Prostate gland (tissue), 2 donors: ENCODE measurements around the gene CACYBP. TPM values are rescaled to one million over a fixed set of nuclear protein-coding genes. Genes with fewer than 3 reads are reported as not detected.

Source experiments
- DNase-seq: peaks from one replicate; pipeline ENCODE4 v3.0.0-alpha.2; 2019; ENCODE audit warnings: low spot score
- H3K27ac ChIP-seq, 2 donors: fragments of 200-600 bp; sonication (generic); 2 replicates each; pipeline ENCODE4 v1.5.1; 2017 to 2019
- H3K27me3 ChIP-seq: fragments of 200-600 bp; sonication (generic); replicated peaks from 2 replicates; pipeline ENCODE4 v1.5.1; 2019; ENCODE audit not compliant: insufficient read depth
- H3K36me3 ChIP-seq, 2 donors: fragments of 200-600 bp; sonication (generic); 1 replicate in 1 of 2; 2 replicates in 1 of 2; pipeline versions ENCODE4 v1.5.1 to v1.8.1; 2017 to 2019
- H3K4me1 ChIP-seq: fragments of 200-600 bp; sonication (generic); replicated peaks from 2 replicates; pipeline ENCODE4 v1.5.1; 2019
- H3K4me3 ChIP-seq, 2 donors: fragments of 200-600 bp; sonication (generic); 2 replicates each; pipeline ENCODE4 v1.5.1; 2017 to 2019
- H3K9me3 ChIP-seq: fragments of 200-600 bp; sonication (generic); 2 replicates; pipeline ENCODE4 v1.5.1; 2017
- CTCF ChIP-seq, 4 experiments: fragments of 200-600 bp in 2 of 4; fragments of 450-650 bp in 2 of 4; sonication (generic) in 2 of 4; IDR thresholded peaks; 1 replicate in 3 of 4; 2 replicates in 1 of 4; pipeline ENCODE4 v1.5.1; 2016 to 2019; ENCODE audit warnings: antibody characterized with exemption in 4 of 4, mild to moderate bottlenecking in 2 of 4, moderate library complexity in 2 of 4
- POLR2A ChIP-seq: fragments of 450-650 bp; IDR thresholded peaks from one replicate; pipeline ENCODE4 v1.6.1; 2016; ENCODE audit warnings: antibody characterized with exemption, mild to moderate bottlenecking
- POLR2AphosphoS5 ChIP-seq: sonication (generic); formaldehyde crosslinking; IDR thresholded peaks from one replicate; pipeline ENCODE4 v1.6.1; 2017; ENCODE audit warnings: antibody characterized with exemption
- WGBS: methylation state at CpG from one replicate; pipeline ENCODE4 v1.1.5; 2018; 5-methylcytosine and 5-hydroxymethylcytosine counted together
- intact Hi-C: fragments of 100-400 bp; cut with DNase I; formaldehyde crosslinking; loops from one replicate; pipeline ENCODE4 v1.14.2; 2022
- total RNA-seq, 2 donors: library from RNA; depleted of rRNA; stranded (reverse); fragments of >200 nt; gene quantifications; one replicate each; pipeline ENCODE4 v1.1.0, GENCODE V29; 2016

Gene CACYBP
- total RNA-seq, 2 donors from 2014 or later, result 151 to 199 TPM

- H3K4me3 ChIP-seq, result no peak overlapping the region
- no peak for TF ChIP-seq CTCF (IDR thresholded peaks at IDR 0.05)
- peak; percentile 61 for TF ChIP-seq POLR2AphosphoS5
- intact Hi-C loops, result no loop called here
- 34% methylated on average over 2 of the region's 2 CpGs for WGBS
- H3K27ac ChIP-seq, result peak overlapping the region; percentile 1 to 38
- H3K4me1 ChIP-seq, result peaks cover 5% of the 10 kb centered on the region
- H3K27me3 ChIP-seq, result no peaks in the 10 kb centered on the region
- no peaks in the 10 kb centered on the region for H3K9me3 ChIP-seq
- peak; percentile 42 for DNase-seq
- H3K36me3 ChIP-seq, result no peaks in the 10 kb centered on the region
Measured at GRCh38 chr1:174963529-174964125, 36.1 kb upstream of the CACYBP start.

GRCh38 chr1:174964261-174964971 lies 35.3 kb upstream of the CACYBP start:
- 23% methylated on average over 6 of the region's 6 CpGs for whole genome bisulfite sequencing
- H3K9me3 ChIP-seq, result no peaks in the 10 kb centered on the region
- no peak for DNase-seq
- H3K36me3 ChIP-seq, result no peaks in the 10 kb centered on the region
- H3K4me3 ChIP-seq, result no peak overlapping the region
- peak overlapping the region; percentile 38 to 59 for H3K27ac ChIP-seq
- H3K4me1 ChIP-seq, result peaks cover 5% of the 10 kb centered on the region
- TF ChIP-seq CTCF (IDR thresholded peaks at IDR 0.05) (no peak), POLR2A (no peak), POLR2AphosphoS5 (peak; percentile 25)
- intact Hi-C loops, result no loop called here
- no peaks in the 10 kb centered on the region for H3K27me3 ChIP-seq

GRCh38 chr1:174964972-174965361 lies 34.8 kb upstream of the CACYBP start:
- WGBS, result 7% methylated on average over 1 of the region's 1 CpG
- no peak overlapping the region for H3K4me3 ChIP-seq
- no peaks in the 10 kb centered on the region for H3K9me3 ChIP-seq
- no peaks in the 10 kb centered on the region for H3K27me3 ChIP-seq
- H3K36me3 ChIP-seq, result no peaks in the 10 kb centered on the region
- no peak for TF ChIP-seq POLR2AphosphoS5
- TF ChIP-seq CTCF (IDR thresholded peaks at IDR 0.05), result no peak
- TF ChIP-seq POLR2A, result no peak
- peak overlapping the region; percentile 38 to 59 for H3K27ac ChIP-seq
- peaks cover 5% of the 10 kb centered on the region for H3K4me1 ChIP-seq
- no peak for DNase-seq
- intact Hi-C loops, result no loop called here

GRCh38 chr1:174965362-174966007 lies 34.3 kb upstream of the CACYBP start:
- TF ChIP-seq CTCF (IDR thresholded peaks at IDR 0.05) (no peak), POLR2A (no peak), POLR2AphosphoS5 (no peak)
- Histone ChIP-seq H3K36me3 (no peaks in the 10 kb centered on the region), H3K4me3 (no peak overlapping the region), H3K4me1 (peaks cover 5% of the 10 kb centered on the region), H3K27ac (peak overlapping the region; percentile 38 to 59), H3K9me3 (no peaks in the 10 kb centered on the region), H3K27me3 (no peaks in the 10 kb centered on the region)
- no peak for DNase-seq
- 23% methylated on average over 3 of the region's 3 CpGs for WGBS
- intact Hi-C loops, result no loop called here
